Left lobe of liver (tissue), 2 donors: ENCODE results near the gene IFNK. TPM values are rescaled to one million over a fixed set of nuclear protein-coding genes. Genes with fewer than 3 reads are reported as not detected.
A peak's percentile ranks its signal among the peaks of the same experiment; 100 is the strongest.

Experiments used
- ATAC-seq: fragments of 200-7000 bp; cut with Tn5 transposase; one replicate; pipeline ENCODE4 v1.9.1; 2020; ENCODE audit warnings: mild to moderate bottlenecking, moderate library complexity
- DNase-seq: peaks from one replicate; pipeline ENCODE4 v3.0.0-alpha.2; 2020; ENCODE audit warnings: low spot score
- total RNA-seq: library from RNA; stranded (reverse); gene quantifications from one replicate; pipeline ENCODE4 v1.2.1, GENCODE V29; 2021
- donor health status: DM: no; HTN: no; CAD: no; lungs with moderate emphysema.
- donor health status: DM: no; HTN: yes; CAD: no.

IFNK gene
- total RNA-seq, 1 donor from 2014 or later: not detected

DNA sequence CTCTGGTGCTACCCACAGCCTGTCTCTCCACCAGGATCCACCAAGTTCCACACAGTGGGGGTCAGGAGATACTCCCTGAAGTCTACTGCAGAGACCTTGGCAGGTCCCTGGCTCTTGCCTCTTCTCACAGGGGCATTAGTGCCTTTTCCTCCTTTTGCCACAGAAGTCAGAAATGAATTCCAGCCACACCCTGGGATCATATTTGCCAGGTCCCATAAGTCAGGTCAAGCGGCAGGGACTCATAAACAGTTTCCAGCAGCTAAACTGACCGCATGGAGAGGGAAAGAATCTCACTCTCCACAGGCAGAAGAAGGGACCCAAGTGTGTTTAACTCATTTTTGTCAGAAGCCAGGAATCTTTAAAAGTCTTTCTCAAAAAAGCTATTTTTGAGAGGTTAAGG, 13.3 kb upstream of the IFNK start:
- ATAC-seq: no peak
- no peak for DNase-seq

DNA sequence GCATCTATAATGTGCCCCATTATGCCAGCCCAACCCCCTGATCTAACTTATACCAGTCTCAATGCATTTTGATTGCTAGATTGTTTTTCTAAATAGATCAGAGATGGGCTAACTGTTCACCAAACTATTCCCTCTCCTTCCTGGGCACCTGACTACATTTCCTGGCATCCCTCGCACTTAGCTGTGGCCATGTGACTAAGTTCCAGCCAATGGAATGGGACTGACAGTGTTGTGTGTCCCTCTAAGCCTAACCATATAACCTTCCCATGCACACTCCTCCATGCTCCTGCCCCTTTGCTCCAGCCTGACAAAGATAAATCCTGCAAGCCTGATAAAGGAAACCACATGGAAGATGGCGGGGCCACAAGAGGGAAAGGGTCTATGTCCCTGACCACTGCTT, 12.3 kb upstream of the IFNK start:
- DNase-seq: no peak
- ATAC-seq: no peak

DNA sequence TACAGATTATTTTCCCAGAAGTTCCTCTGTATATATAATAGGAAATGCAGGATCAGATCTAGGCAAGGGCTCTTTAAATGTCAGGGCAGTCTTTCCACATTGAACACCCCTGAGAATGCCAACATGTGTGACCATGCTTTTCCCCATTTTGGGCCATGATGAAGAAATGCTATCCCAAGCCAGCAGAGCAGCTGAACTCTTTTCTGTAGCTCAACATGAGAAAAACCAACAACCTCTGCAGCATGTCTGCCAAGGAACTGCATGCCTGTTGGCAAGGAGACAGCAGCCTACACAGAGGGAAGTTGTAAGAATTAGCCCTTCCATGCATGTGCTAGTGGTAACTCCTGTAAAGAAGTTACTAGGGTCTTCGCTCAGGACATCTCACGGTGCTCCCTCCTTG, 9.5 kb upstream of the IFNK start:
- ATAC-seq: no peak
- DNase-seq: no peak

DNA sequence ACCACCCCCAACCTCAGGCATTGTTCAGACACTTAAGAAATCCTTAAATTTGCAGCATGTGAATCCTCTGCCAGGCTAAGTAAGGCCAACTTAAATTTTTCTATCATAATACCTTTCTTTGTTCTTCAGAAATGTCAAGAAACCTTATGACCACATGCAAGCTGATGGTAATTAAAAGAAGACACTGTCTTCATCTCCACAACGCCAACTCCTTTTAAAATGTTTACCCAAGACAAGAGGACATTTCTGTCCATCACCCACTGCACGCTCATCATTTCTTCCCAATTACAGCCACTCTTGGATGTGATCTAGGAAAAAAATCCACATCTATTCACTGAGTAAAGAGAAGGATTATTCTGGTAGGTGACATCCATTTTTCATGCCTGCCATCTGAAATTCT, 6.1 kb upstream of the IFNK start:
- DNase-seq (no peak), ATAC-seq (no peak)

DNA sequence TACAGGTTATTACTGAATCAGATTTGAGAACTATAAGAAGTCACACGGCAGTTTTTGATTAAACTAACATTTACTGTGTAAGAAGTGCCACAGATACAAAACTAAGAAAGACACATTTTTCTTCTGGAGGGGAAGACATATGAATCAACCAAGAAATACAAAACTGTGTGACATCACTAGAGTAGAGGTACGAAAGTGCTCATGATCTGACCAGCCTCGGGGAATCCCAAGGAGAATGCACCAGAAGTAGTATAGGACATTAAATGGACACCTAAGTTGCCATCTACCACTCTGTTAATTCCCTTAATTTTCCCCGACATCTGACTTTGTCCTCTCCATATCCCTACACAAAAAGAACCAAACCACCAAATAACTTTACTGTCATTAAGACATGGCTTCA, 5.3 kb upstream of the IFNK start:
- DNase-seq (no peak), ATAC-seq (no peak)

DNA sequence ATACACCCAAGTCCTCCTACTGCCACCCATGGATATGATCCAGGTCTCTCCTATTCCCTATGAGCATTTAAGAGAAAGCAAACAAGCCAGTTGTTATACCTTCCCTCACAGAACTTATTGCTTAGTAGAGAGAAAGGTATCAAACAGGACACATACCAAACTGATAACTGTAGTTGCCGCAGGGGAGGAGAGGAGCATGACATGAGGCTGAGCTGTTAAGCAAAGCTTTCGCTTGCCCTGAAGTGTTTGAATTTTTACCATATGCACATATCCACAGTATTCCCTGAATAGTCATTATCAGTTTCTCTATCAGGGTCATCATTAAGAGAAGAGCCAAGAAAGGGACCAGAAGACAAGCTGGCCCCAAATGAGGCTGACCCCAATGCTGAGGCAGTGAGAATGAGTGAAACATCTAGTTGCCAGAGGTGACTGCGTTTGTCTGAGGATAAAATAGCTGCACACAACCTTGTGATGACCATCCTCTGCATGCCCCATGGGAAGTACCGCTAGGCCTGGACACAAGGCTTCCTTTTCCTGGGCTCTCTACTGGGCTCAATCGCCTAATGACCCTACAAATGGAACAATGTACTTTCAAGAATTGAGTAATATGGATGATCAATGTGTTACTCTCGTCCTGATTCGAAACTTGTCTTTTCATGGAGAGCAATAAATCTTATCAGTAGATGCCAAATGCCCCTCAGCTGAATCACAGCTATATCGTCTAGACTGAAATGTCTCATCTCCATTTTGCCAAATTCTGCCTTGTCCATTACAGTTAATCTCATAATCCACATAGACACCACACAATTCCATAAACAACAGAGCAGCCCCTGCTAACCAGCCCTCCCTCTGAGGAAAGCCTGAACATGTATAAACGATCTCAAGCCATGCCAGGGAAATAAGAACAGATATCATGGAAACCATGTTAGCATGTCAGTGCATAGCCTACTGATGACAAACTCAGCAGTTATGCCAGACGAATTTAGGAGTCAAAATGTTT, 4.3 kb upstream of the IFNK start:
- no peak for DNase-seq
- ATAC-seq: no peak

DNA sequence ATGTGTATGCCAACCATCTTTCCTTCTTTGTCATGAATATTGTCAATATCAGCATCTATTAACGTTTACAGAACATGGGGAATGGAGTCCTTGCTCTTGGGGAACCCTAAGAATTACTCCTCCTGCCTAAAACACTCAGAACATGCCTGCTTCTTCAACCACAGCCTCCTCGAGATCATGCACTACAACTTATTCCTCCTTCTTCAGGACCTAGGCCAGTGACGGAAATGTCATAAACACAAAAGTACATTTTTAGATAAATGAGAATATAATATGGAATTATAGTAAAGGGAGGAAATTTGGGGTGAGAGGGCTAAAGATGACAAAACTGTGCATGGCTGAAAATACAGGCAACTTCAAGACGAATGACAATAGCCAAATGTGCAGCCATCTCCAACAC, 3.1 kb upstream of the IFNK start:
- no peak for DNase-seq

DNA sequence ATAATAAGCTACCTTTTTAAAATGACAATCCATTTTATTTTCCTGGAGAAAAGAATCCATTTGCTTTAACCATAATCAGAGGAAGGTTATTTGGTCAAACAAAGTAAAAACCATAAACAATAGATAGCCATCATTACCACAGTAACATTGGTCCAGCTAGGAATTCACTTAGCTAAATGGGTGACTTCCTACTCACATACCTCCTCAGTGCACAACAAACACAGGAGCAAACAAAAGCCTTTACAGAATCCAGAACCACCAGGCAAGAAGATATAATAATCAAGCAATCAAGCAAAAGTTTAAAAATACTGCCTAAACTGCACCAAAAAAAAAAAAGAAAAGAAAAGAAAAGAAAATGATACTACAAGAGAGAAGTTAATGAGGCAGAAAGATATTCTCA, 949 bp upstream of the IFNK start:
- ATAC-seq (no peak), DNase-seq (no peak)

More for the DNA sequence above, 3.1 kb upstream of the IFNK start:
- ATAC-seq: no peak

DNA sequence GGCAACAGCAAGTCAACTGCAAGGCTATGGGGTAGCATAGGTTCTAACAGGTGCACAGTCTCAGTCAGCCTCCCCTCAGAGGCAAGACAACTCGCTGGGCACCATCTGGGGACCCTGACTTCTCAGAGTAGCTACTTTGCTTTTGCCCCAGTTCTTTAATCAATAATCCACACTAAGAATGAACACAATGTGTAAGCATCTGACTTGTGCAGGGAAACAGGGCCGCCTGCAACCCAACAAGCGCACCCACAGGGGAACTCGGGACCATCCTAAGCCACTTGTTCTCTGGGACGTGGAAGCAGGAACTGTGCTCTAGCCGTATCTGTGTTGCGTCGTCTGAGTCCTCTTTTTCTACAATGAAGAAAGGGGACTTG, 3.6 kb downstream of the IFNK start:
- DNase-seq (no peak), ATAC-seq (no peak)

DNA sequence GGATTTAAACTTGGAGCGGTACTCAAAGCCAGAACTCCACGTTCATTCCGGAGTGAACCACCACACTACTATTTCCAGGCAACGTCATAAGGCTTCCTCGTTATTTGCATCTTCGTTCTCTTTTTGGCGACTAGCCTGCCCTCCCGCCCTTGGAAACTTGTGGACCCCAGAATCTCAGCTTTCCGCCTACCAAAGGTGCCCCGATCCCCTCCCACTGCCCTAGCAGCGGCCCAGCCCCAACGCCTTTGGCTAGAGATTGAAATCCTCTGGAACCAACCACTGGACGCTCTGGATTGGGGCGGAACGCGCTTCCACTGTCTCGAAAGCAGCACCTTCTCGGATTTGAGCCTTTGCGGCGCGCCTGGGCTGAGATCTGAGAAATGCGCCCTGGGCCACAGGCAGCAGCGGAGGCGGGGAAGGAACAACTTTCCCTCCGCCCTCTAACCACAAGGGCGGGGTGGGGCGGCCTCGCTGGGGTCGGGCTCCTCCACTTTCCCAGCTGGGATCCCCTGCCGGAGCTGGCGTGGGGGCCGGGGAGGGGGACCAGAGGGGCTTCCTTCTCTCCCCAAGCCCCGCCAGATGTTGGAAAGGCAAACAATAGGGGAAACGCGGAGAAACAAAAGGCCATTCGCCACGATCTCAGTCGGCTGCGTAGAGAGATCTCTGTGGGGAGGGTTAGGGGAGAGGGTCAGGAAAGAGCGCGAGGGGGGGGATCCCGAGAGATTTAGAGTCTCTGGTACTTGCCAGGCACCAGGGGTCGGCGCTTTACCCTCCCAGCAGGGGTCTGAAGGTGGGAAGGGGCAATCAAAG, 4.2 kb downstream of the IFNK start:
- ATAC-seq (peak; percentile 57), DNase-seq (peak; percentile 60)

DNA sequence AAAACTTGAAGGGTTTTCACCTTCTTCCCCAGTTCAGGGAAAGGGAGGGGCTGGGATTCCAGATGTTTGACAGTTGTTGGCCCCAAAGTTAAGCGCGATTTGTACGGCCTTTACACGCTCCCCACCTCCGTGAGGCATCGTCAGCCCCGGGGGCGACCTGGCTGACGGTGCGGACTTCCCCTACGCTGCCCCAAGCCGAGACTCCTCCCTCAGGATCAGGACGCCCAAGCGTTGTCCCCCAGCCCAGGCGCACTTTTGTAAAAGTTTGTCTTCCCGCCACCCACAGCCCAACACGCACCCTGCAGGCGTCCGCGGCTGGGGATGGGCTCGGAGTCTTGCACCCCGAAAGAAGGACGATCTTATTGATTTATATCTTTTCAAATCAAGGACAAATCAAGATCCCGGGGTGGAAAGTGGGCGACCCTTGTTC, 4.8 kb downstream of the IFNK start:
- DNase-seq (peak; percentile 55), ATAC-seq (peak; percentile 59)

DNA sequence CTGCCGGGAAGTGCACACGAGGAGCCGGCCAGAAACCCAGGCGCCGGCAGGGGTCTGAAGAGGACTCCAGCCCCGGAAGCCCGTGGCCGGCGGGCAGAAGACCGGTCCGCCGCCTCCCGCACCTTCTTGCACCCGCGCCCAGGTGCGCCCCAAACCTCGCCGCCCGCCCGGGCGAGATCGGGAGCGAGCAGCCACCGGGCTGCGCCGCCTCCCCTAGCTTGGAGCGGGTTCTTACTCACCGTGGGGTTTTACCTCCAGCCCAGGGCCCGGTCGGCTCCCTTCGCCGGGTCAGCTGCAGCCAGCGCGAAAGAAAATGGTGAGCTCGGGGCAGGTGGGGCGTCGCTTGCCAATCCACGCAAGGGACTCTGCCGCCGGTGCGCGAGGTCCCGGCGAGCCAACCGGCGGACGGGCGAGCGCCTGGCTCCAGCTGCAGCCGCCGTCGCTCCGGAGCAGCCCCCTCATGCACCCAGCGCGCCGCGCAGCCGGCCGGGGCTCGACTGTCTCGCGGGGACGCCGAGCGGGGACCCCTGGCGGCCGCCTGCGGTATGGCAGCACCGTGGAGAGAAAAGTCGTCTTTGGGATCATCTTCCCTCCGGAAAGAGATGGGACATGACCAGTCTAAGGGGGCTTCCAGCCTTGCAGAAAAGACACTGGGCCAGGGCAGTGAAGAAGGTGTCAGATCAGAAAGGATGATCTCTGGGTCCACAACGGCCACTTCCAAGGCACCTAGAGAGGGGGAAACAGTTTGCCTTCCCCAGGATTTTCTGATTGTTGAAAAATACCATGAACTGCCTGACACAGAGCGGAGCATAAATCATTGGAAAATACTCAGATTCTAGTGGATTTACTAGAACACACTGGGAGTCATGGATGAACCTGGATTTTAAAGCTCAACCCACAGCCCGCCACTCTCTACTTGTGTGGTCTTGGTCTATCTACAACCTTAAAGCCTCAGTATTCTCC, 5.5 kb downstream of the IFNK start, which contains the start of gene MOB3B:
TSS of gene MOB3B (minus strand) at position 499 of the 963 bp plus-strand sequence. CDS start 74,264 bp downstream, outside the sequence.
- ATAC-seq (peak; percentile 94), DNase-seq (peak; percentile 82)

DNA sequence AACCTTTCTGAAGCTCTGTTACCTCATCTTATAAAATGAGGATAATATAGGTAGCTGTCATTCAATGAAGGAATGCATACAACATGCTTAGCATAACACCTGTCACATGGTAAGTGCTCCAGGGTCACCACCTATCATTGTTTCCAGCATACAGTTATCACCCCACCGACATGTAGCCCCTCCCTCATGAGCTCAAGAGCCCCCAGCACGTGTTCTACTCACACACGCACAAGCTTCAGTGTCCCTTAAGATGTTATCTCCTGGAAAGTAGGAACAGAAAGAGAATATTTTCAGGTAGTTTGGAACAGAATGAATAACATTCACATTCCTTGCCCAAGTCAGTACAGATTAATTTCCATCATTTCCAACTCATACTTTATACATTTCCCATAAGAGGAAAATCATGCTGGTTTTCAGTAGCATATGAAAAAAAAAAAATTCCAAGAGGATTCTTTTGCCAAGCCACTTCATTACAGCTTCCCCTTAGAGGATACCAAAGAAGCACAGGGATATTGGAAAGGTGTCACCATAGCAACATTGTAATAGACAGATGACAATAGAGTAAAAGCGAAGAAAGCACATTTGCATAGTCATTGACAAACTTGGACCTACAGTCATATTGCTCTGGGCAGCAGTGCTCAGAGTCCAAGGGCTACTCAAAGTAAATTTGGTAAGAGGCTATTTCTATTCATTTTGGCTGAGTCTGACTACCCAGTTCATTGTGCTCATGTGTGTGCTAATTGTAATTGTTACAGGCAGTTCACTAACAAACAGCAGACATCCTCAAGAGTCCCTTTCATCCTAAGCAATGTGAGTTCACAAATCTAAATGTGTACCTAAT, 7.0 kb downstream of the IFNK start:
- DNase-seq (no peak), ATAC-seq (peak; percentile 45)

DNA sequence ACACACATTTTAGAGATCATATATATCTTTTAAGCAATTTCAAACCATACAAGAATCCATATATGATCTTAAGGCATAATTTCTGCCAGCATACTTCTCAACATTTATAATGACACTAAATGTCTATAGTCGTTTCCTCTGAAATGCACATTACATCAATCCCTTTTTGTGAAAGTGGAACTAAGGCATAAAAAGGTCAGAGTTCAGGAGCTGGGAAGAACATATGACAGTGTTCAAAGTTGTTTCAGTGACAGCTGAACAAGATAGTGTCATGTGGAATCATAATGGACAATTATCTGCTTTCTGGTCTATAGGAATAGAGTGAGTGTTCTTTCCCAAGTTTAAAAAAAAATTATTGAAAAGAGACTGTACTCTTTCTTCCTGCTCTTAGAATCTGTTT, 8.0 kb downstream of the IFNK start:
- ATAC-seq: no peak
- DNase-seq: no peak

DNA sequence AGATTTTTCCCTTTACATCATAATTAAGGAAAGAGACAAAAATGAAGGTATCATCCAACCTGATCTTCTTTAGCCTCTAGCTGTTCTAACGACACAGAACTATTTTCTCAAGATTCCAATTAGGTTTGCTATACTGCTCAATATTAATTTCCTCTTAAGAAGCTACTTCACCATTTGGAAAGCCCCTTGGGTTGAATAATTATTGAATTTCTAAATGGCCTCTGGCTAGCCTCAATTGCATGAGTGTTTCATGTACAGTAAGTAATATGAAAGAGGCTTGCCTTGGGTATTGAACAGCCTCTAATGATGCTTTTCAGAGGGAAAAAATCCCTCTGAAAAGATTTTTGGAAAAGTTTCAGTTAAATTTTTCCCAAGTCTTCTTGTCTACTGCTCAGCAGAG, 9.2 kb downstream of the IFNK start:
- no peak for DNase-seq

DNA sequence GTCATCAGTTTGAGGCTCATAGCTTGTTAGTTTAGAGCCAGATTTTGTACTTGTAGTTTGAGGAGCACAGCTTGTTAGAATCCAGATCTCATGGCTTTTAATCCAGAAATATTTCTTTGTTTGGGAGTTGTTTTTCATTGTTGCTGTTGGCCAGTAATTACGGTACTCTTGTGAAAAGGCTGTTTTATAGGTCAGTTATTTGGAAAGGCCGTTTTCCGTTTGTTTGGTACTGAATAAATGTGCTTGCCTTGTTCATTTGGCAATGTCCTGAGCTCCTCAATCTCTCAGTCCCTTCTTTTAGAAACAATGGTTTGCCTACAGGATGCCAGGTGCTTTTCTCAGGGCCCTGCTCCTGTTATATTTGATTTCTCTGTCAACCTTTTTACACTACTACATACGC, 10.0 kb downstream of the IFNK start:
- DNase-seq (no peak), ATAC-seq (no peak)

More for the DNA sequence above, 9.2 kb downstream of the IFNK start:
- ATAC-seq: no peak

DNA sequence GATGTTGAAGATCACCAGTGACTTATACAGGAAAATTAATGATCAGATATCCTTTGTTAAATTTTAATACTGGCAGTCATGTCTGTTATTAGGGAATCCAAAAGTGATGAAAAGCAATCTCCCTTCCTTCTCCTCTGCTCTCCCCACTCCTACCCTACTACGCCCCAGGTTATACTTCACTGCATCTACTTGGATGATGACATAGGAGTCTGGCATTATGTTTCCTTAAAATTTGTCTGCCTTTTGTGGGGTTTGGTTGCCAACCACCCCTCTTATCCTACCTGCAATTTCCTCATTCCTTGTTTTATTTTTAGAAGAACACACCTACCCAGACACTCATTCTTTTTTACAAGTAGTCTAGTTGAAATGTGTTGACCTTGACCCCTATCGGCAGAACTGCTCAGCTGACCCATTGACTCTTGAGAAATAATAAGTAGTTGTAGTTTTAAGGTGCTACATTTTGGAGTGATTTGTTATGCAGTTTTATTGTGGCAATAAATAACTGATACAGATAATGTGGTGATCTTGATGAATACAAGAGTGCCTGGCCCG, 10.6 kb downstream of the IFNK start:
- no peak for ATAC-seq
- no peak for DNase-seq

DNA sequence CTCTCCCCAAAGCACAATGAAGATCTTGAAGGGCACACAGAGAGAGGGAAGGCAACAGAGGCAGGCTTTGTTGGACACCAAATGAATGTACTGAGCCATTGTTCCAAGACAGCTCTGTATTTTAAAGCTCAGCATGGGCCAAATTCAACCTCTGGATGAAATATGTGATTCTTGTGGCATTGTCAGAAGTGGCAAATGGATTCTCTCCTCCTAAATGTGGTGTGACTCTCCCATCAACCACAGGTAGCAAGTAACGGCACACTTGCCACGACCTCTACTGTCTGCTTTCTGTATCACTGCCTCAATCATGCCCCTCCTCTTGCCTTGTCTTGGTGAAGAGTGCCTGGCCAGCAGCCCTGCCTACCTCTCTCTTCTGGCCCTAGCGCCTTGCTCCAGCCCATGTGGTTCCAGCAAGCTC, 11.6 kb downstream of the IFNK start:
- DNase-seq (no peak), ATAC-seq (no peak)

DNA sequence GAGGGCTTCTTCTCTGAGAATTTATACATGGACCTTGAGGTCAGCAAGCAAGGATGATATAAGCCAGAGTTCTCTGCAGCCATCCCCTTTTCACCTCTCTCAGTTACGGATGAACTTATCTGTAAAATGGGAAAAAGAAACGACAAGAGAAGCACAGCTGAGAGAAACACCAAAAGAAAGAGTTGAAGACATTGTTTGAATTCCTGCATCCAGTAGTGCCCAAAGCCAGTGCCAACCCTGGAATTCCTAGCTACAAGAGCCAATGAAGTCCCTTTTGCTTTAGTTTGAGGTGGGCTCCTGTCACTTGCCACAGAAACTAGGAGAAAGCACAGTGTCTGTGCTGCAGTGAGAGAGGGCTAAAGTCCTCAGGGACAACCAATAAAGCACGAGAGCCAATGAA, 12.1 kb downstream of the IFNK start:
- no peak for DNase-seq
- no peak for ATAC-seq
